KOPT-K1 (cell line): Measurements from ENCODE around the gene EEF1A2.

Experiments
- H3K27ac ChIP-seq: fragments of 200-600 bp; sonication (generic); 2 replicates; pipeline ENCODE4 v1.5.1; 2016; ENCODE audit warnings: antibody characterized with exemption, mild to moderate bottlenecking, low read depth, low read length; ENCODE audit not compliant: poor library complexity, severe bottlenecking
- H3K36me3 ChIP-seq: fragments of 200-600 bp; sonication (generic); 2 replicates; pipeline ENCODE4 v1.5.1; 2017; ENCODE audit warnings: antibody characterized with exemption, mild to moderate bottlenecking, low read length, moderate library complexity; ENCODE audit not compliant: insufficient read depth
- H3K9me3 ChIP-seq: fragments of 200-600 bp; sonication (generic); 2 replicates; pipeline ENCODE4 v1.5.1; 2017; ENCODE audit warnings: antibody characterized with exemption, low read length, mild to moderate bottlenecking; ENCODE audit not compliant: insufficient read depth, poor library complexity, severe bottlenecking

The EEF1A2 gene

DNA sequence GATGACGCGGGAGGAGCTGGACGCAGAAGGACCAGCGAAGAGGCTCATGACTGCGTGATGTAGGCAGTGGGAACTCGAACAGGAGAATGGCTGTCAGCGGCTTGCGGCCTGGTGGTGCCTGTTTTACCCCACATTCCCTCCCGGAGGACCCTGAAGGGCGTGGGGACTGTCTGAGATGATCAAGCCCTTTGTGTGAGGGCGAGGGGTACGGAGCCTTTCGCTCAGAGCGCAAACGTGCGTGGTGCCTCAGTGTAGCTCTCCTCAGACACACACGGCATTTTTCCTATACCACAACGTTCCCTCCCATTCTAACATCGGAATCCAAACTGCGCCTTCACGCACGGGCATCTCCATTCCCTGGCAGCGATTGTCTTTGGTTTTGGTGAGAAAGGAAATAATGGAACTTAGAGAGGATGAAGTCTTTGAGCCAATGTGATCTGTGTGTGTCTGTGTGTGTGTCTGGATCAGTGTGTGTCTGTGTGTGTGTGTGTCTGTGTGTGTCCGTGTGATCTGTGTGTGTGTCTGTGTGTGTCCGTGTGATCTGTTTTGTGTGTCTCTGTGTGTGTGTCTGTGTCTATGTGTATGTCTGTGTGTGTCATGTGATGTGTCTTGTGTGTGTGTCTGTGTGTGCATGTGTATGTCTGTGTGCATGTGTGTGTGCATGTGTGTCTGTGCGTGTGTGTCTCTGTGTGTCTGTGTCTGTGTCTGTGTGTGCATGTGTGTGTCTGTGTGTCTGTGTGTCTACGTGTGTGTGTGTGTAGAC is 33.0 kb upstream of the EEF1A2 start:
- Histone ChIP-seq H3K9me3 (no peaks in the 10 kb centered on the region), H3K36me3 (no peaks in the 10 kb centered on the region), H3K27ac (no peak overlapping the region)

DNA sequence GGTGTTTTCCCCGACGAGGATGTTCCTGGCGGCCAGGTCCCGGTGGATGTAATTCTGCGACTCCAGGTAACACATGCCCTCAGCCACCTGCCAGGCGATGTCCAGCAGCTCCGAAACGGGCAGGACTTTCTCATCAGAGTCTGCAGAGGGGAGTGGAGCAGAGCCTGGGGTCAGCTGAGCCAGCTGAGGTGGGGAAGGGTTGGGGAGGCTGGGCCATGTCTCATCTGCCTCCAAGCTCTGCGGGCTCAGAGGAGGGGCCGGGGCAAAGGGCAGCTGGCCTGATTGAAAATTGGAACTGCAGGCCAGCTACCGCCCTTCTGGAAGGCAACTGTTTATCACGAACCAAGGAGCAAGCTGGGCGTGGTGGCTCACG is 31.9 kb upstream of the EEF1A2 start:
- Histone ChIP-seq H3K36me3 (no peaks in the 10 kb centered on the region), H3K27ac (no peak overlapping the region)

DNA sequence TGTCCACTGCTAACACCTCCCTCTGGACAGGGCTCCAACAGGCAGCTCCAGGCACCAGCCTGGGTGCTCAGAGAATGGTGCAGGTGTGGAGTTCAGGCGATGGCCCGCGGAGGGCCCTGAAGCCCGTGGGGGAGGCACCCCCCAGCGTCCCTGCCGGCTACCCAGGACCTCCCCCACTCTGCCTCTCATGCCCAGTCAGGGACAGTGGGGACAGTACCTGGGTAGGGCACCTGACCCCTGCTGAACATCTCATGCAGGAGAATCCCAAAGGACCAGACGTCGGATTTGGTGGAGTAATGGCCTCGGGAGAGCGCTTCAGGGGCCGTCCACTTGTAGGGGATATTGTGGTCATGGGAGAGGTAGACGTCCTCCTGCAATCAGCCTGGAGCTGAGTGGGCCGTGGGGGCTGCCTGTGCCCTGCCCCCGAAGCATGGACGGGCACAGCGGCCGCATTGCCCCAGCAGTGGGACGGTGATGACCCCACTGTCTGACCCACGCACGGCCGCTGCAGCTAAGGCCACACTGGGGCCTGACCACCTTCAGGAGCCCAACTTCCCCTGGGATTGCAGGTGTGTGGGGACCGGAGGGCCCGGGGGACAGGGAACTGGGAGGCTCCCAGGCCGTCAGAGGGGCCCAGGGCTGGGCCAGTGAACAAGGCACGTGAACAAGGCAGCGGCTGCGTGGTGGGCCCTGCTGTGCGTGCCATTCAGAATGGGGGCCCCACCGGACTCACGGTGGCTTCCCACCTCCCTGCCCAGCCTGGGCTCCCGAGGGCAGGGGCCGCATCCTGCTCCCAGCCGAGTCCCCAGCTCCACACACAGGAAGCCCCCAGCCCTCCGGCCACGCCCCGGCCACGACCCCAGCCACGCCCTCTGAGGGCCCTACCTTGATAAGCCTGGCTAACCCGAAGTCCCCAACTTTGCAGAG is 31.2 kb upstream of the EEF1A2 start:
- Histone ChIP-seq H3K27ac (no peak overlapping the region), H3K9me3 (no peaks in the 10 kb centered on the region), H3K36me3 (no peaks in the 10 kb centered on the region)

More for the DNA sequence above, 31.9 kb upstream of the EEF1A2 start:
- H3K9me3 ChIP-seq = no peaks in the 10 kb centered on the region

DNA sequence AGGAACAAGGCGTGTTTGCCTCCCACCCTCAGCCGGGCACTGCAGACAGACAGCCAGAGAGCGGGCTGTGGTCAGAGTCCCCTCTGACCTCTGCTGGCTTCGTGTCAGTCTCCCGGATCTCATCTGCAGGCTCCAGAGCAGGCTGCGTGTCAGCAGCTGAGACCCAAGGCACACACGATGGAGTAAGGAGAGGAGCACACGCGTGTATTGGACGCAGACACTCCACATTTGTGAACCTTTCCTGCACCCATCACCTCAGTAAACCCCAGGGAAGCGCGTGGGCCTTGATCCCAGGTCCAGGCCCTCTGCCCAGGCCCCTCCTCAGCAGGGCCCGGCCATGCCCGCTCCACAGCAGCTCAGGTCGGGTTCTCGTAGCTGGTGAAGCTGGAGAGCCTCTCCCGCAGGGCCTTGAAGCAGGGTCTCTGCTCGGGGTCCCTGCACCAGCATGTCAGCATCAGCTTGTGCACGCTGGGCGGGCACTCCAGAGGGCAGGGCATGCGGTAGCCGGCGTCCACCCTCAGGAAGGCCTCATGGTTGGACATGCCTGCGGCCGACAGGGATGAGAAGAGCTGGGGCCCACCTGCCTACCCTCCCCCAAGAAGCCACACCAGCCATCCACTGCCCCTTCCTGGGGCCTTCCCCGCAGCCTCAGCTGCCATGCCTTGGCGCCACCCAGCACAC is 30.4 kb upstream of the EEF1A2 start:
- H3K27ac ChIP-seq = no peak overlapping the region

GRCh38 chr20:63527184-63527583 is 28.3 kb upstream of the EEF1A2 start:
- Histone ChIP-seq H3K9me3 (no peaks in the 10 kb centered on the region), H3K36me3 (no peaks in the 10 kb centered on the region; the same call in 1 of the 2 replicates), H3K27ac (no peak overlapping the region)

More for the DNA sequence above, 30.4 kb upstream of the EEF1A2 start:
- Histone ChIP-seq H3K36me3 (no peaks in the 10 kb centered on the region), H3K9me3 (no peaks in the 10 kb centered on the region)

GRCh38 chr20:63525971-63526370 is 27.1 kb upstream of the EEF1A2 start:
- Histone ChIP-seq H3K9me3 (no peaks in the 10 kb centered on the region), H3K36me3 (no peaks in the 10 kb centered on the region; the same call in 1 of the 2 replicates), H3K27ac (no peak overlapping the region)

- Histone ChIP-seq H3K36me3 (no peaks in the 10 kb centered on the region; the same call in 1 of the 2 replicates), H3K9me3 (no peaks in the 10 kb centered on the region), H3K27ac (no peak overlapping the region)
These were observed 26.3 kb upstream of the EEF1A2 start for GRCh38 chr20:63525185-63525584.

- Histone ChIP-seq H3K9me3 (no peaks in the 10 kb centered on the region), H3K36me3 (no peaks in the 10 kb centered on the region; the same call in 1 of the 2 replicates), H3K27ac (no peak overlapping the region)
These were observed 24.2 kb upstream of the EEF1A2 start for GRCh38 chr20:63522981-63523611.

DNA sequence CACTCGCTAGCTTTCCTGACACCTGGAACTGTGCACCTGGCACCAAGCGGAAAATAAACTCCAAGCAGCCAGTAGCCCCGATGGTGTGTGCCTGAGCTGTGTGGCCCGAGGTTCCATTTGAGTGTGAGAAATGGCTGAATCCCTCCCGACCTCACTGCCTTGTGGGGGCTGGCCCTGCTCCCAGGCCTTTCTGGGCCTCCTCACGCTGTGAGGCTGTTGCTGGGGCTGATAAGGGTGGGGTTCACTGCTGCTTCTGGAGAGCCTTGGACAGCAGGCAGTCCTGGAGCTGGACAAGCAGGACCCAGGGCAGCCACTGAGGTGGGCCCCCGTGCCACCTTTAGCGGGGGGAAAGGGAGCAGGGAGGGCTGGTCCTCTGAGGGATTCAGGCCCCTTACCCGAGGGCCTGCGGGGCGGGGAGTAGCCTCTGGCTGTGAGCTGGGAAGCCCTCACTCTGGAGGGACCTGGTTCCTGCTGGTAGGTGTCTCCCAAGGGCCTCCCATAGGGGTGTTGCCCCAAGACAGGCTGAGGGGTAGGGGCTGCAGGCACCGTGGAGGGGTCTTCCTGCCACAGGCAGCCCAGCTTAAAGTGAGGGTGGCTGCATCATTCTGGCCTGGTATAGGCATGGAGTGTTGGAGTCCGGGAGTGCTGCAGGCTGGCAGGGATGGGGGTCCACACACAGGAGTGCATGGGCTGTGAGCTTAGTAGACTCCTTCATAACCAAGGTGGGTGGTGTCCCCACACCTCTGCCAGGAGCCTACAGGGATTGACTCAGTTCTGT is 23.4 kb upstream of the EEF1A2 start:
- Histone ChIP-seq H3K27ac (no peak overlapping the region), H3K9me3 (no peaks in the 10 kb centered on the region), H3K36me3 (no peaks in the 10 kb centered on the region; the same call in 1 of the 2 replicates)

GRCh38 chr20:63521602-63522001 is 22.7 kb upstream of the EEF1A2 start:
- Histone ChIP-seq H3K27ac (no peak overlapping the region), H3K36me3 (no peaks in the 10 kb centered on the region; the same call in 1 of the 2 replicates), H3K9me3 (no peaks in the 10 kb centered on the region)

DNA sequence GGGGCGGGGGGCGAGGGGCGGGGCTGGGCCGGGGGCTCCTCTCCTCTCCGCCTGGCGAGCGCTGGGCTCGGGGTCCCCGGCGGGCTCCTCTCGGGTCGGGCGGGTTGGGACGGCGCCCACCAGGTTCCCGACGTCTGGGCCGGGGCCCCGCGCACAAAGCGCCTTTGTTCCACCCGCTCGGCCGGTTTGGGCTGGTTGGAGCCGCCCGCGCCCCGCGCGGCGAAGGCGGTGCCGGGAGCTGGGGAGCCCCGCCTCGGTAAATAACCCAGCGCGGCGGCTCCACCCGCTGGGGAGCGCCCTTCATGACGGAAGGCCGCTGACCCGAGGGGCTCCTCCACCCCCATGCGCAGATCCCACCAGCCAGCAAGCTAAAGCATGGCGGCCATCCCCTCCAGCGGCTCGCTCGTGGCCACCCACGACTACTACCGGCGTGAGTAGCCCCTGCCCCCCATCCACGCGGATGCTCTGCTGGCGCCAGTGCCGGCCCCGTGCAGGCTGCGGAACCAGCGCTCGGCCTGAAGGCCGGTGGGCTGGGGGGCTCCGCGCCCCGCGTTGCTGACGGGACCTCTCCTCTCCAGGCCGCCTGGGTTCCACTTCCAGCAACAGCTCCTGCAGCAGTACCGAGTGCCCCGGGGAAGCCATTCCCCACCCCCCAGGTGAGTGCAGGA is 22.2 kb upstream of the EEF1A2 start:
- no peaks in the 10 kb centered on the region; the same call in 1 of the 2 replicates for H3K36me3 ChIP-seq
- peak overlapping the region; percentile 48 for H3K27ac ChIP-seq
- no peaks in the 10 kb centered on the region for H3K9me3 ChIP-seq

- Histone ChIP-seq H3K36me3 (no peaks in the 10 kb centered on the region; the same call in 1 of the 2 replicates), H3K27ac (peak within 1 kb of the TSS; percentile 48), H3K9me3 (no peaks in the 10 kb centered on the region)
These were observed 21.6 kb upstream of the EEF1A2 start, which contains the start of gene PPDPF for GRCh38 chr20:63520504-63520933. PPDPF (plus strand) TSS chr20:63520765; CDS start chr20:63521309, 544 bp downstream.

DNA sequence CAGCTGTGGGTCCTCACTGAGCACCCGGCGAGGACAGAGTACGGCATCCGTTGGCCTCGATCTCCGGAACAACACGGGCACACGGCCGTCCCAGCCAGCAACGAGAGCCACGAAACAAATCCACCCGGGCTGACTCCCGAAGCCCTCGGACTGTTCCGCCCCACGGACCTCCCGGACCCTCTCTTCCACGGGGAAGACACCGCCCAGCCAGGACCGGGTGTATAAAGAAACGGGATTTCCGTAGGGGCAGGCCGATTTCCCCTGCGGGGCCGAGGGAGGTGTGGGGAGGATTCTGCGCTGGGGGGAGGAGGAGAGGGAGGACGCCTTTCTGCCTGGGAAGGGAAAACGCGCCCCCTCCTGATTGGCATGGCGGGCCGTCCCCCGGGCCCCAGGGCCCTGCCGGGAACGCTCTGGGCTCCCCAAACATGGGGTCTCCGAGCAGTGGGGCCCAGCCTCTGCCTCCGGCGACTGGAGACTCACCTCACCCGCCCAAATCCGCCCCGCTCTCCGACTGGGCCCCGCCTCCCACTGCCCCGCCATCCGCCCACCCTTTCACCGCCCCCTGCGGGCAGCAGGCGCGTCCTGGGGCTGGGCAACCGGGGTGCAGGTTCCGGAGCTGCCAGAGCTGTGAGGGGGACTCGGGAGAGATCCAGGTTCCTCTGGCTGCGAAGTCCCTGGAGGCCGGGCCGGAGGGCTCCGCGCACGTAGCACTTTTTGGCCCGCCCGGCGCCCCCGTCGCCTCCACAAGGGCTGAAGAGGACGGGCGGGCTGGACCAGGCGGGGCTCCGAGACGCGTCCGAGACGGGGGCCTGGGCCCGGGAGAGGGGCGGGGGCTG is 21.0 kb upstream of the EEF1A2 start:
- Histone ChIP-seq H3K27ac (no peak overlapping the region), H3K9me3 (no peaks in the 10 kb centered on the region), H3K36me3 (no peaks in the 10 kb centered on the region; the same call in 1 of the 2 replicates)
